GM21390 (cell line): ENCODE data around the gene PTOV1.

Source experiments
- ATAC-seq: cut with Tn5 transposase; IDR thresholded peaks from one replicate; pipeline ENCODE4 v1.9.1; 2021; ENCODE audit not compliant: unreplicated experiment

The PTOV1 gene

GRCh38 chr19:49910179-49910578 is 59.2 kb downstream of the PTOV1 start:
- ATAC-seq: no peak
